GM19372 (cell line): ENCODE data around the gene FAM199X.
A peak's percentile ranks its signal among the peaks of the same experiment; 100 is the strongest.

Experiments
- ATAC-seq: cut with Tn5 transposase; IDR thresholded peaks from one replicate; pipeline ENCODE4 v1.9.1; 2021; ENCODE audit warnings: mild to moderate bottlenecking, low read depth, moderate library complexity; ENCODE audit not compliant: unreplicated experiment

The FAM199X gene

DNA sequence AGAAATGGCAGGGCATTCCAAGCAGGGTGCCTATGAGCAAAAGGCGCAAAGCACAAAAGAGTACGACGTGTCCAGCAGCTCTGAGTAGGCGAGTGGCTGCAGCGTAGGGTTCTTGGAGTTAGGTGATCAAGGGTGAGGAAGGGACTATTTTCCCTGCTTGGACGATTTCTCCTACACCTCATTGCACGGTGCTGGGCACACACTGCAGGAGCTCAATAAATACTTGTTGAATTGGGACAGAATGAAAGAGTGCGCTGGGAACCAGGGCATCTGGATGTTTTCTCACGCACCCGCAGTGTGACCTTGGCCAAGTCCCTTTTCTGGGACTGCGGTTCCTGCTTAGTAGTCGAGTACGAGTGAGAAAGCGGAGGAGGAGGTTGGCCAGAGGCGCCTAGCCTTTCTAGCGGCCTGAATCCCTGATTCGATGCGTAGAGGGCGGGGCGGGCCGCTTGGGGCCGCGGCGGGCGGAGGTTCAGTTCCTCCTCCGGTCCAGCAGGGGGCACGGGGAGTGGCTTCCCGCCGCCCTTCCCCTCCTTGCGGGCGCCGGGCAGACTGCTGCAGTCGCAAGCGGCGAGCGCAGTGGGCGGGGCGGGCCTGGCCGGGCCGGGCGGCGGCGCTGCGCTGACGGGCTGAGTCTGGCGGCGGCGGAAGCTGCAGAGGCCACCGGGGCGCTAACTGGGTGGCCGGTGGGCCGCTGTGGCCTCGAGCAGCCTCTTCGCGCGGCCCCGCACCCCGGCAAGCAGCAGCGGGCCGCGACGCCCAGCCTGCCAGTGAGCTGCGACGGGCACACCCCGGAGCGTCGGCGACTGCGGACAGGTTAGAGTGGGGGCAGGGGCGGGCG, at the start of gene FAM199X:
TSS of gene FAM199X (plus strand) at position 560 of the 841 bp plus-strand sequence. CDS start 333 bp downstream, outside the sequence.
- ATAC-seq, result peak; percentile 94

DNA sequence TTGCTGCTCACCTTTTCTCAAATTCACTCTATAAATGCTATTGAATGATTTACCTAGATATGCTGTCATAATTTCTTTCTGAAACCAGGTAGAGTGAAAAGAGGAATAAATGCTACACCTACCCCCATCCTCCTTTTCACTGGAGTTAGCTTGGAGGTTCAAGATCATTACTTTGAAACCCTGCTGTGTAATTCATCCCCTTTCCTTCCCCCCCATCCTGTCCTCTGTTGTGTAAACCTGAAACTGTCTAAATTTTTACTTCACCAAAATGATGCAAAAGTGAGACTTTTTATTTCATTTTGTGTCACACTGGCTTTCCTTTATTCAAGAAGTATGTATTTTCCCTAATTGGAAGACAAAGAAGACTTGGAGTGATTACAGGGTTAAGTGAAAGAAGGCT, 48.5 kb upstream of the FAM199X start:
- no peak for ATAC-seq

DNA sequence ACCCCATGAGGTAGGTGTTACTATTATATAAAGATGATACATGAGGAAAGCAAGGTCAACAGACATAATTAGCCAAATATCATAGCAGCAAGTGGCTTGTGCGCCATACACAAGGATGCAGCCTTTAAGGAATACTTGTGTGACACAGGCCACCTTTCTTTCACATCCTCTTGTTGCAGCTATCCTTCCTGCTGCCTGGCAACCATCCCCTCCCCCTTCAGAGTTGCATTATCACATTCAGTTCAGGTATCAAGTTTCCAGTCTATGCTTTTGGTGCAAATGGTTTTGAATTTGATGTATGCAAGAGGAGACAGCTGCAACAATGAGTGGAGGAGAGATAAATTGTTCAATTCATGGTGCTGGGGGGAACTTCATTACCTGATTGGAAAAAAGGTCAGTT, 47.5 kb upstream of the FAM199X start:
- ATAC-seq, result no peak

DNA sequence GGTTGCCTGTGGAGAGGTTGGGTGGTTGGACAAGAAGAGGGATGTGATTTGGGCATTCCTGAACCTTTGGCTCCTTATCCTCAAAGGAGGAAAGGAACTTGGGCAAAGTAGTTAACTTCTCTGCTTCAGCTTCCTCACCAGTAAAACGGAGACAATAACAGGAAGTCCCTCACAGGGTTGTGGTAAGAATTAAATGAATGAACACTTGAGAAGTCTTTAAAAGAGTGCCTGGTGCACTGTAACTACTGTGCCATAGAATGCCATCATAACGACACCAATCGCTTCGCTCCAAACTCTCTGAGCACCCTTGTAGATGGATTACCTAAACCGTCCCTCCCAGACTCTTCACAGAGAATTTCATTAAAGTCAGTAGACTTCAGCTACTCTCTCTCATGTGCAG, 43.4 kb upstream of the FAM199X start:
- ATAC-seq, result no peak

DNA sequence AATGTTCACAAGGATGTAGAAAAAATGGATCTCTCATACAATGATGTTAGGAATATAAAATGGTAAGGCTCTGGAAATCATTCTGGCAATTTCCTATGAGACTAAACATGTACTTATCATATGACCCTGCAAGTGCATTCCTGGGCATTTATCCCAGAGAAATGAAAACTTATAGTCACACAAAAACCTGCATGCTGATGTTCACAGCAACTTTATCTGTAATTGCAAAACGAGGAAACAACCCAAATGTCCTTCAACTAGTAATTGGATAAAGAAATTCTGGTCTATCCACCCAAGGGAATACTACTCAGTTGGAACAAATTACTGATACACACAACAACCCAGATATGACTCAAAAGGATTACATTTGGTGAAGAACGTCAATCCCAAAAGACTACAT, 39.4 kb upstream of the FAM199X start:
- no peak for ATAC-seq

DNA sequence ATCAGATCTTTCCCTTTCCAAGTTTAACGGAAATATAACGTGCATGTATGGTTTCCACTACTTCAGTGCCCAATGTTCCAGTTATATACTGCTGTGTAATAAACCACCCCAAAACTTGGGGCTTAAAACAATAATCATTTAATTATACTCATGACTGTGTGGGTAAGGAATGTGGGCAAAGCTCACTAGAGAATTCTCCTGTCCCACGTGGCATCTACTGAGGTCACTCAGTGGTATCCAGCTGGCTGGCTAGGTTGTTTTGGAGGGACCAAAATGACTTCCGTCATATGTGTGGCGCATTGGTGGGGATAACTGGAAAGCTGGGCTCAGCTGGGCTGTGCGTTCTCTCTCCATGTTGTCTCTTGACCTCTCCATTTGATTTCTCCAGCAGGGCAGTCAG, 35.4 kb upstream of the FAM199X start:
- no peak for ATAC-seq

DNA sequence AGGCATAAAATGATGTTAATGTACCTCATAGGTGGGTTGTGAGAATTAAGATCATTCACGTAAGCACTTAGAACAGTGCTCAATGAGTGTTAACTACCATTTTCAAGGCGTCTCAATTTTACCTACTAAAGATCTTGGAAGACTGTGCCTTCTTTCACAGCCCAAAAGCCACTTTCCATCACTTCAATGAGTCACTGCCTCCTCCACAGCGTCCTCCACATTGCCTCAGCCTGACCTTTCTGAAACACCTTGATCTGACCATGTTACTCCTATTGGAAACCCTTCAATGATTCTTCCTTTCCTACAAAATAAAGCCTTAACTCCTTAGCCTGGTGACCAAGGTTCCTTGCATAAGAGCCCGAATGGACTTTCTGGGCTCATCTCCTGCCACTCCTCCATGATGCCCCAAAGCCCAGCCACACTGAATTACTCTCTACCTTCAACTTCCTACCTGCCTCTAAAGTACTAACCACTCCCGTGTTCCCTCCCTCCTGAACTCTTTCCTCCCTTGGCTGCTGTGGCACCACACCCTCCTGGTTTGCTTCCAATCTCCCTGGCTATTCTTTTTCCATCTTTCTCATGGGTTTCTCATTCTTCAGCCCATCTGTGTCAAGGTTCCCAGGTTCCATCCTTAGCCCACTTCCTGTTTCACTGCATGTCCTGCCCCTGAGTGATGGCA, 31.5 kb upstream of the FAM199X start:
- ATAC-seq, result no peak

DNA sequence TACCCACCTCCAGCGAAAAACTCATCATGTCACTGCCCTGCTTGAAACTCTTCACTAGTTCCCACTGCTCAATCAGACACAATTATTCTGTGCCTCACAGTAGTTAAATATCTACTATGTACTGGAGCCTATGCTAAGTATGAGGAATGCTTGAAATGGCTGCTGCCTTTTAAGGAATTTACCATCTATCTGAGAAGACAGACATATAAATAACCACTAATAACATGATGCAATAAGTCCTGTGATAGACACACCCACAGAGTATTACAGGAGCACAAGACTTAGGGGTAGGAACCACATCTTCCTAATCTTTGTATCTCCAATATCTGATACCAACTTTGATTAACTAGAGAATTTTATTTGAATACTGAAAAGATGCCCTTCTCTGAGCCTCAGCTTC, 30.6 kb upstream of the FAM199X start:
- no peak for ATAC-seq

DNA sequence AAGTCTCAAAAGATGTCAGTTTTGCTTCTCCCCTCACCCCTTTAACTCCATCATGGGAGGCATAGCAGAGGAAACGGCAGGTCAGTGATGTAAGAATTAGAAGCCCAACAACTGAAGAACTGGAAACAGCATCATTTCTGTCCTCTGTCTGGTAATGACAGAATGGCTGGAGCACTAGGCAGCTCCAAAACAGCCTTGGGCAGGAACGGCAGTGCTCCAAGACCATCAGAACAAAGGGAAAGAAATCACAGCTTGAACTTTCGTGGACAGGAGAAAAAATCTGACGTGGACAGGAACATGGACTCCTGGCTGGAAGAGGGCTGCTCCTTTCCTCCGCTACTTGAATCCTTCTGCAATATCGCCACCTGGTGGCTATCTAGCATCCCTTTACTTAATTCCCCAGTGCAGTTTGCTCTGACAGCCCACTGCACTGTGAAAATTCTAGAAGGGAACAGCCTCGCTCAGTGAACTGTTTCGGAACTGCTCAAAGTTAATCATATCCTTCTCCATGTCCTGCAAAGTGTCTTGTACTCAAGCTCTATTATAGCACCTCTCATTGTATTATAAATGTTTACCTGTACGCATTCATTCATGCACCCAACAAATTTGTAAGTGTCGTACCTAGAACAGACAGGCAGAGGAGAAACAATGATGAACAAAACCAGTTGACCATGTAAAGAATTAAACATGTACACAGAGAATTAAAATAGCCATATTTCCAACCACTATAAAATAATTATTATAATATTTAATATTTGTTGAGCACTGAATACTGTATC, 29.8 kb upstream of the FAM199X start:
- peak; percentile 92 for ATAC-seq

DNA sequence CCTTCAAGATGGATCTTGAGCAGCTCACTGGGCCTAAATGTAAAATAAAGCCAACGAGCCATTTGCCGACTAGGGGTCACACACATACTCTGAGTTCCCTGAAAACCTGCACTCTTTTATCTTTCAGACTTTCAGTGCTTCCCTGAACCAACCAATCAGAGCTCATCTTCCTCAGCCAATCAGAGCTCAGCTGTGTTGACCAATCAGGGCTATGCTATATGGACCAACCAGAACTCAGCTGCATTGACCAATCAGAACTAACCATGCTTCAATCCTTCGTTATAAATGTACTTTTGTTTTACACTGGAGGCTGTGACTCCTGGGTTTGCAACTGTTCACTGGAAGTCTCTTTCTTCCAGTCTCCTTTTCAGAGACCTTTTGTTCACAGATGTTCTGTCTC, 28.8 kb upstream of the FAM199X start:
- no peak for ATAC-seq

DNA sequence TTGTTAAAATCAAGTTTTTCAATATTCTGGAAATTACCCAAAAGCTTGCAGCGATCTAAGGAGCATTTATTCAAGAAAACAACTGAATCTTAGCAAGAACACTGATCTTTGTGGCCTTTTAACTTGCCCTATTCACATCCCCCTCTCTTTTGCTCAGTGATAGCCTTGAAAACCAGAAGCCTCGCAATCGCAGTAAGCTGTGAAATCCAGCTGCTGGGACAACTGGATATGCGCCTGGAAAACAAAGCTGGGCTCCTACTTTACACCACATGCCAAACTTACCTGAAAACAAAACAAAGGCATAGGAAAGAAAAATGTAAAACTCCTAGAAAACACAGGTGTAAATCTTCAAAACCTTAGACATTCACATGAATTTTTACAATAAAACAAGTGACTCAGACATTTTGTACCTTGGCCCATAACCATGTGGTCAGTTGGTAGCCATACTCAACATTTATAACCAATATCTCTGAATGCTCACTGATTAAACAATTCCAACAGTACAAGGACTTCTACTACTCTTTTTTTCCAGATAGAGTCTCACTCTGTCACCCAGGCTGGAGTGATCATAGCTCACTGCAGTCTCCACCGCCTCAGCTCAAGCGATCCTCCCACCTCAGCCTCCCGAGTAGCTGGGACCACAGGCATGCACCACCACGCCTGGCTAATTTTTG, 25.0 kb upstream of the FAM199X start:
- no peak for ATAC-seq

DNA sequence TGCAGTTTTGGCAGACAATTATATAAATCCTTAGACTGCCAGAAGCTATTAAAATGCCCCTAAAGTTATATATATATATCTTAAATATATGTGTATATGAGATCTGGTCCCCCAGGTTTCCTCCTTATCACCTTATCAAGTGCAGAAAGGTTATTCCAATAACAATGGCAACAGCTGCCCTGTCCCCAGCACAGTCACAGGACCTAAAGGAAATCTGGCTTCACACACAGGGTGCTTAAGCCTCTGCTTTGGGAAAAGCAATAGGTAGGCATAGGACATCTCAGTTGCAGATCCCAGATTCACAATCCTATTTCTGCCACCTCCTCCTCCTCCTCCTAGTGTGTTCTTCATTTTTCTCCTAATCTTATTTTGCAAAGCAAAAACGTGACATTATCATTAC, 15.2 kb upstream of the FAM199X start:
- no peak for ATAC-seq

DNA sequence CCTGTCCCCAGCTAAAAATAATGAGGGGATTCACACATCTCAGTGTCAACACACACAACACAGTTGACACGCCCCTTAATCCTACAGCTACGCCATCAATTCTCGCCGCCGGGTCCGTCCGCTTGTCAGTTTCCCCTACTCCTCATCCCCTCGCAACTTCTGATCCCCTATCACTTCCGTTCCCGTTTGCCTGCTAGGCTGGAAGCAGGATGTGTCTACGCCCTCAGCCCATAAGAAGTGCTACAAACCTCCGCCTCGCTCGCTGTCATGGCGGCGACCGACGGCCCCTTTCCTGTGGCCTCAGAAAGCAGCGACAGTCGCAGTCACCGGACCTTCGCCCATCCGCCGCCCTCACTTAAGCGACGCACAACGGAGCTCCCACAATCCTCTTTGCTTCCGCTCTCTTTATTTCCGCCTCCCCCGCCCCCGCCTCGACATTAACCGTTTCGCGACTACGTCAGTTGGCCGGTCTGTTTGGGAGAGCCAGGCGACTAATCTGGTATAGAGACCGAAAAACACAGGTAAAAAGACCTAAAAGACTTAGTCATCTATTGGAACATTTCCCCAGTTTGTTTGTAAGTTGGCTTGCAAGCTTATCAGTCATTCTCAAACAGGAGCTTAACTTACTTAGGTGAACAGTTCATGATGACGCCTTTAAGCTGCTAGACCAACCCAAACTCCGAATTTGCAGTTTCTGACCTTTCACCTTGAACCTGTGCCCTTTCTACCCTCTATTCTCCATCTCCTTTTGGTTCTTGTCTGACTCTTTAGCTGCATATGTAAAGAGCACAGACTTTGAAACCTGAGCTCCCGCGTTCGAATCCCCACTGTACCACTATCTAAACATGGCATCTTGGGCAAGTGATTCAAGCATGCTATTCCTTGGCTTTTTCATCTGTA, 9.4 kb upstream of the FAM199X start, which contains the start of gene SLC25A53:
TSS of gene SLC25A53 (minus strand) at position 380 of the 900 bp plus-strand sequence. CDS start 51,752 bp downstream, outside the sequence.
- ATAC-seq, result peak; percentile 88

DNA sequence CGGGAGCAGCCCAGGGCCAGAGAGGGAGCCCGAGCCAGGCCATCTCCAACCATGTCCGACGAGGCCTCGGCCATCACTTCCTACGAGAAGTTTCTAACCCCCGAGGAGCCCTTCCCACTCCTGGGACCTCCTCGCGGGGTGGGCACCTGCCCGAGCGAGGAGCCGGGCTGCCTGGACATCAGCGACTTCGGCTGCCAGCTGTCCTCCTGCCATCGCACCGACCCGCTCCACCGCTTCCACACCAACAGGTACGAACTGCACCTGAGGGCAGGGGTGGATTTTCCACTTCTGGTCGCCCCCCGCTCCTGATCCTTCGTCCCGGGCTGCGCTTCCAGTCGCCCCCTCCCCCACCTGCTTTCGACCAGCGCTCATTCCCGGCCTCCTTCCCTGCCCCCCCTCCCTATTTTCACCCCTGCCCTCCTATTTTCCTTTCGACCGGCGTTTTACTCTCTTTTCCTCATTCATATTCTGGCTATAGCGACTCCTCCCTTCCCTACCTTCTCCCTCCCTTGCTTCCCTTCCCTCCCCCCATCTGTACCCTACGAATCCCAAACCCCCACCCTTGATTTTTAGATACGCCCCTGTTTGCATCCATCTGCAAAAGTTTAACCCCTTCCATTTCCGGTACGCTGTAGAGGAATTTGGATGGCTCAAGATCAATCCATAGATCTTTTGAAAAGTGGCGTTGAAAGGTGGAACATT, 633 bp downstream of the FAM199X start:
- ATAC-seq, result no peak

DNA sequence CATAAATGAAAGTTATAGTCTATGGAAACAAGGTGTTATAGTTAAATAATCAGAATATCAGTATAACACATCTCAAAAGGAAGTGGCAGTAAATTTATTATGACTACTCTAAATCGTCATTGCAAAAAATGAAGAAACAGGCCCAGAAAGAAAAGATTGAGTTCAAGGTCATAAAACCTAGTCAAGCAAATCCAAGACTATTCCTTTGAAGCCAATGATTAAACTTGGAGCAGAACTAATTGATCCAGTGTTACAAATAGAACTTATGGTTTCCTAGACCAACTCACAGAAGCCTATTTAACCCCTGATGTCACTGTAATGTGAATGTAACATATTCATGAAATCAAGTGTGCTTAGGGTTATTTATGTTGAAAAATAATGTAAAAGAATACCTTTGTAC, 1.9 kb downstream of the FAM199X start:
- ATAC-seq, result no peak

DNA sequence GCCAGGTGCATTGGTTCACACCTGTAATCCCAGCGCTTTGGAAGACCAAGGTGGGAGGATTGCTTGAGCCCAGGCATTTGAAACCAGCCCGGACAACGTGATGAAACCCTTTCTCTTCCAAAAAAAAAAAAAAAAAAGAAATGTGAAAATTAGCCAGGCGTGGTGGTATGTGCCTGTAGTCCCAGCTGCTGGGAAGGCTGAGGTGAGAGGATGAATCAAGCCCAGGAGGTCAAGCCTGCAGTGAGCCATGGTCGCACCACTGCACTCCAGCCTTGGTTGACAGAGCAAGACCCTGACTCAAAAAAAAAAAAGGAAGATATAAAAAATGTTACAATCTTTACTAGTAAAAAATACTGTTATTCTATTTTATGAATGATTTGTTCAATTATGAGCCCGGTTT, 5.9 kb downstream of the FAM199X start:
- no peak for ATAC-seq

DNA sequence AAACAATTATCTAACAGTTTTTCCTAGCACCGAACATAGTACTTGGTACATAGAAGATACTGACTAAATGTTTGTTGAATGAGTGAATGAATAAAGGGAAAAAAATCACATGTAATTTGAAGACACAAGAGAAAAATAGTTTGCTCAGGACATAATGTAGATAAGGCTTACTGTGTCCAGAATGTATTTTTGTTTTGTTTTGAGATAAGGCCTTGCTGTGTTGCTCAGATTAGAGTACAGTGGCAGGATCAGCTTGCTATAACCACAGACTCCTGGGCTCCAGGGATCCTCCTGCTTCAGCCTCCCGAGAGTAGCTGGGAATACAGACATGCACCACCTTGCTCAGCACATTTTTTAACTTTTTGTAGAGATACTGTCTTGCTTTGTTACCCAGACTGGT, 6.5 kb downstream of the FAM199X start:
- ATAC-seq, result no peak

DNA sequence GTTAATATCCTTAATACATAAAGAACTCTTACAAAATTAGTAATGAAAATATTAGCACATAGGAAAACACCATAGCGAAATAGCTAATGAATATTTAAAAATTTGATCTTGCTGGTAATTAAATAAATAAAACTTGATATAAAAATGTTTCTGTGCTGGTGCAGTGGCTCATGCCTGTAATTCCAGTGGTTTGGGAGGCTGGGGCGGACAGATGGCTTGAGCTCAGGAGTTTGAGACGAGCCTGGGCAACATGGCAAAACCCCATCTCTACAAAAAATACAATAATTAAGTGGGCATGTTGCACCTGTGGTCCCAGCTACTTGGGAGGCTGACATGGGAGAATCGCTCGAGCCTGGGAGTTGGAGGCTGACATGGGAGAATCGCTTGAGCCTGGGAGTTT, 7.6 kb downstream of the FAM199X start:
- no peak for ATAC-seq

DNA sequence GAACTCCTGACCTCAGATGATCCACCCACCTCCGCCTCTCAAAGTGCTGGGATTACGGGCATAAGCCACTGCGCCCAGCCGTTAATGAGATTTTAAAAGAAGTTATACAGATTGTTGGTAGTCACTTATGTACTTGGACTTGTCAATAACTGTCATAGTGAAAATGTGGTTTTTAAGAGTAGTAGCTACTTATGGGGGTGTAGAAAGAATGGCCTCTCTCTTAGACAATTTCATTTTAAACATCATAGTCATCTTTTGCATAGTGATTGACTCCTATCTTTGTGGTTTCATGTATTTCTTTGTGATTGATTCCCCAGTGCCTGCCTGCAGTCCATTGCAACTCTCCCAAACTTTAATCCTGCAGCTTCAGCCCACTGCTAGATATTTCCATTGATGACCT, 17.4 kb downstream of the FAM199X start:
- no peak for ATAC-seq
